HepG2 (cell line): Measurements from ENCODE around the gene CAMKV. TPM values are rescaled to one million over a fixed set of nuclear protein-coding genes. Genes with fewer than 3 reads are reported as not detected.

Source experiments
- ATAC-seq: fragments of 200-7000 bp; cut with Tn5 transposase; 3 replicates; pipeline ENCODE4 v1.9.1; 2020; ENCODE audit warnings: mild to moderate bottlenecking, moderate library complexity
- BruUV-seq: library from RNA; stranded (reverse); fragments of 400-500 nt; replicated peaks from 2 replicates; lab custom pipeline; 2021; lab: Mats Ljungman, UMichigan
- CTCF ChIA-PET: fragments of 300-600 bp; formaldehyde crosslinking; extraction: SDS; loops from one replicate; lab custom pipeline; 2021; ENCODE audit warnings: low total read pairs, inconsistent platforms, low intra/inter-chr PET ratio; lab: Yijun Ruan, JAX
- POLR2A ChIA-PET: fragments of 350-600 bp; sonication (Branson Sonifier 250); formaldehyde crosslinking; loops from one replicate; lab custom pipeline; 2020; ENCODE audit warnings: antibody characterized with exemption, inconsistent platforms; lab: Yijun Ruan, JAX
- DNase-seq: peaks from one replicate; pipeline ENCODE4 v3.0.0-alpha.2; 2015; ENCODE audit warnings: low spot score
- FAIRE-seq: peaks from 3 replicates; lab custom pipeline; 2011; peaks lifted over from hg19 to GRCh38; lab: Jason Lieb, UNC
- H2AFZ ChIP-seq: one replicate; pipeline ENCODE4 v1.6.1; 2011; ENCODE audit warnings: low read length, inconsistent platforms
- H3K27ac ChIP-seq: fragments of 300-600 bp; 3 replicates; pipeline ENCODE4 v1.8.0; 2011; ENCODE audit warnings: mixed run types, mild to moderate bottlenecking, mixed read lengths, low read length, inconsistent platforms; ENCODE audit not compliant: insufficient read depth; ENCODE audit errors: extremely low read length
- H3K27me3 ChIP-seq, 2 experiments: fragments of 200-600 bp in 1 of 2; 2 replicates in 1 of 2; 3 replicates in 1 of 2; pipeline versions ENCODE4 v1.6.0 to v1.8.0; 2011; ENCODE audit warnings: low read length in 2 of 2, mild to moderate bottlenecking in 2 of 2, moderate library complexity in 2 of 2, inconsistent platforms in 1 of 2; ENCODE audit not compliant: insufficient read depth in 2 of 2, control insufficient read depth in 1 of 2
- H3K36me3 ChIP-seq, 2 experiments: fragments of 200-600 bp in 1 of 2; replicated peaks in 1 of 2; 2 replicates in 1 of 2; 3 replicates in 1 of 2; pipeline versions ENCODE4 v1.5.1 to v1.8.0; 2011; ENCODE audit warnings: low read length in 2 of 2, inconsistent platforms in 1 of 2; ENCODE audit not compliant: insufficient read depth in 2 of 2, control insufficient read depth in 1 of 2
- H3K4me1 ChIP-seq: 2 replicates; pipeline ENCODE4 v1.5.1; 2012; ENCODE audit warnings: low read length, inconsistent platforms; ENCODE audit not compliant: insufficient read depth
- H3K4me2 ChIP-seq: 2 replicates; pipeline ENCODE4 v1.6.0; 2011; ENCODE audit warnings: low read depth, low read length, inconsistent platforms
- H3K4me3 ChIP-seq, 3 experiments: fragments of 200-600 bp in 1 of 3; sonication (generic), shearing (Covaris generic) in 1 of 3; replicated peaks in 1 of 3; 2 replicates each; pipeline ENCODE4 v1.5.1; 2011 to 2016; ENCODE audit warnings: low read length in 3 of 3, inconsistent platforms in 2 of 3, low read depth in 2 of 3, mild to moderate bottlenecking in 2 of 3, control low read depth in 1 of 3, mixed read lengths in 1 of 3; ENCODE audit not compliant: insufficient read depth in 1 of 3
- H3K79me2 ChIP-seq: one replicate; pipeline ENCODE4 v1.6.1; 2011; ENCODE audit warnings: low read length, inconsistent platforms; ENCODE audit not compliant: insufficient read depth
- H3K9ac ChIP-seq: 2 replicates; pipeline ENCODE4 v1.6.0; 2011; ENCODE audit warnings: mild to moderate bottlenecking, low read depth, low read length, inconsistent platforms; ENCODE audit not compliant: insufficient read depth
- H3K9me3 ChIP-seq: 2 replicates; pipeline ENCODE4 v1.5.1; 2012; ENCODE audit warnings: mild to moderate bottlenecking, low read length
- H4K20me1 ChIP-seq: 2 replicates; pipeline ENCODE4 v1.6.0; 2011; ENCODE audit warnings: inconsistent platforms, mild to moderate bottlenecking, low read length, moderate library complexity; ENCODE audit not compliant: insufficient read depth
- FOXA1 ChIP-seq, 2 experiments: fragments of 450-650 bp in 1 of 2; sonication (generic) in 1 of 2; formaldehyde crosslinking in 1 of 2; IDR thresholded peaks; 2 replicates each; pipeline versions ENCODE4 v1.4.0 to v1.6.1; 2016 to 2020; ENCODE audit warnings: missing genetic modification reagents in 1 of 2
- FOXA3 ChIP-seq: IDR thresholded peaks from 2 replicates; pipeline ENCODE4 v1.6.1; 2016; ENCODE audit warnings: missing genetic modification reagents, missing compliant biosample characterization
- MYC ChIP-seq: sonication (generic); formaldehyde crosslinking; IDR thresholded peaks from 2 replicates; pipeline ENCODE4 v1.9.0; 2021; ENCODE audit warnings: missing genetic modification reagents, borderline replicate concordance
- ZKSCAN1 ChIP-seq: fragments of 150-350 bp; IDR thresholded peaks from 2 replicates; pipeline ENCODE4 v1.6.1; 2014; ENCODE audit warnings: low read length
- ZMYM3 ChIP-seq: sonication (generic); formaldehyde crosslinking; IDR thresholded peaks from 2 replicates; pipeline ENCODE4 v1.5.1; 2020; ENCODE audit warnings: mild to moderate bottlenecking, missing genetic modification reagents
- ZNF256 ChIP-seq: sonication (generic); formaldehyde crosslinking; conservative IDR thresholded peaks from 2 replicates; pipeline ENCODE4 v1.4.0; 2020; ENCODE audit warnings: missing genetic modification reagents
- ZNF367 ChIP-seq: sonication (generic); formaldehyde crosslinking; IDR thresholded peaks from 2 replicates; pipeline ENCODE4 v1.4.0; 2020; ENCODE audit warnings: missing genetic modification reagents, borderline replicate concordance
- ZNF629 ChIP-seq: sonication (generic); formaldehyde crosslinking; conservative IDR thresholded peaks from 2 replicates; pipeline ENCODE4 v1.5.0; 2020; ENCODE audit warnings: missing genetic modification reagents
- ZSCAN22 ChIP-seq: sonication (generic); formaldehyde crosslinking; IDR thresholded peaks from 2 replicates; pipeline ENCODE4 v1.4.0; 2020; ENCODE audit warnings: mild to moderate bottlenecking, missing genetic modification reagents
- WGBS: methylation state at CpG from one replicate; pipeline ENCODE4 v1.1.6; 2017; ENCODE audit warnings: low lambda C conversion rate; 5-methylcytosine and 5-hydroxymethylcytosine counted together
- in situ Hi-C: cut with HindIII; loops from 2 replicates; pipeline ENCODE4 v1.10.0; 2017; ENCODE audit warnings: low pct_unique_long_range_greater_than_20kb; ENCODE audit not compliant: extremely low pct_ligation_motif_present
- intact Hi-C: fragments of 100-400 bp; cut with micrococcal nuclease; formaldehyde crosslinking; loops from one replicate; pipeline ENCODE4 v1.10.0; 2022; ENCODE audit not compliant: unreplicated experiment
- polyA plus RNA-seq, 8 experiments: library from polyadenylated mRNA; depleted of rRNA in 3 of 8; stranded (reverse) in 7 of 8; unstranded in 1 of 8; fragments of >200 nt; fragmentation: Illumina TruSeq in 4 of 8; extraction: Trizol in 4 of 8; gene quantifications; 2 replicates each; pipeline versions ENCODE4 v1.2.1 to v1.2.3, GENCODE V29; 2011 to 2016; ENCODE audit warnings: low read depth in 4 of 8, missing spikeins in 1 of 8, mixed read lengths in 1 of 8; ENCODE audit not compliant: insufficient read depth in 1 of 8
- total RNA-seq, 5 experiments: library from RNA; depleted of rRNA; stranded (reverse); fragments of >200 nt; fragmentation: Illumina TruSeq; extraction: Trizol; gene quantifications; 2 replicates each; pipeline ENCODE4 v1.2.3, GENCODE V29; 2016; ENCODE audit warnings: low read depth in 1 of 5
- TF ChIP-seq, protein P1 (sequence below): sonication (generic); formaldehyde crosslinking; IDR thresholded peaks from 2 replicates; pipeline ENCODE4 v1.4.0; 2020; ENCODE audit warnings: mild to moderate bottlenecking, missing genetic modification reagents

Gene CAMKV
- total and polyA plus RNA-seq, 2 of the 13 experiments (the other 11 are each of a cell fraction or from before 2014, with no cell fraction given), result 0.13 to 0.15 TPM

DNA sequence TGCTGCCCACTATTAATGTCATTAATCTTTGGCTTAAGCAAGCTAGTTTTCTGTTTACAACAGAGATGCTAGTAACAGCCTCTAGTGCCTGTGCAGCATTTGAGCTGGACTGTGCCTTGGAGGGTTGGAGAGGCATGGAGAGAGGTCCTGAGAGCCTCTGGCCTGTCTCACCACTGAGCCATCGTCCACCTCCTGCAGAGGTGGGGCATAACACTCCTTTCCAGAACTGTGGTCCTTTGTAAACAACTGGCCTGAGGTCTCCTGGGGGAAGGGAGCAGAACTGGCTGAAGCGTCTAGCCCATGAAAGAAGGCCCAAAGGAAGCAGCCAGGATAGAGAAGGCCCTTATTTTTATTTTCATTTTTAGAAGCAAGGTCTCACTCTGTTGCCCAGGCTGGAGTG, 10.0 kb upstream of the CAMKV start:
- no peak overlapping the region for H3K9ac ChIP-seq
- peaks cover 0 to 9% of the 10 kb centered on the region in 2 experiments; a peak in 2 of 5 replicates for H3K27me3 ChIP-seq
- WGBS, result 22% methylated on average over 1 of the region's 2 CpGs
- H3K79me2 ChIP-seq, result no peaks in the 10 kb centered on the region
- ChIA-PET CTCF (no interaction called here), POLR2A (interaction anchor here (1.2 kb wide), 1 partner anchor 35 kb away, joined by 3 read pairs; no protein-coding TSS in a partner anchor)
- no peak overlapping the region for H3K27ac ChIP-seq
- H3K9me3 ChIP-seq, result no peaks in the 10 kb centered on the region
- H3K4me3 ChIP-seq, result no peak overlapping the region
- no peak overlapping the region; the same call in 1 of the 2 replicates for H3K4me2 ChIP-seq
- in situ Hi-C loops, result no loop called here
- FAIRE-seq, result no peak
- no peaks in the 10 kb centered on the region for H3K36me3 ChIP-seq
- no TSS peak for BruUV-seq
- no peak overlapping the region for H2AFZ ChIP-seq
- TF ChIP-seq FOXA1 (IDR thresholded peaks at IDR 0.05) (no peak), FOXA1 (CRISPR knock-in tag; IDR thresholded peaks at IDR 0.05) (peak; percentile 36; the same call in 1 of the 2 replicates), MYC (no peak), ZKSCAN1 (no peak), FOXA3 (CRISPR knock-in tag) (peak; percentile 42; the same call in 1 of the 2 replicates)
- TF ChIP-seq, all 625 proteins: peak for 2
- DNase-seq (no peak), ATAC-seq (peak; percentile 12; the same call in 1 of the 3 replicates)
- peaks cover 42% of the 10 kb centered on the region for H3K4me1 ChIP-seq
- no peaks in the 10 kb centered on the region for H4K20me1 ChIP-seq
- intact Hi-C loops, result no loop called here

DNA sequence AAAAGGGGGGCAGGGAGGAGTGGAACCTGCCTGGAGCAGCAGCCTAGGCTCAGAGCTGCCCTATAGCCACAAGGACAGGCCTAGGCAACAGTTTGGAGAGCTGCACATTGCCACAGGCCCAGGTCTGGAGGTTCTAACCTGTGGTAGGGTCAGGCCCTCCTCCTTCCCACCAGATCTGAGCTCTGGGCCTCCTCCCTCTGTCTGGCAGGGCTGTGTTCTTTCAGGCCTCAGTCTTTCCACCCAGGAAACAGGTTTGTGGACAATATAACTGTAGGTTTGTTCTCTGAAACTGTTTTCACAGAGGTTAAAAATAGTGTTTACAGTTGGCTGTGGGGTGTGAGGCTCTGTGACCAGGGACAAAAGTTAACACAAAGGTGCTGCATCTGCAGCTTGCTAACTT, 9.0 kb upstream of the CAMKV start:
- ATAC-seq (no peak), FAIRE-seq (no peak), DNase-seq (no peak)
- no peaks in the 10 kb centered on the region for H4K20me1 ChIP-seq
- peaks cover 0 to 4% of the 10 kb centered on the region in 2 experiments; a peak in 2 of 5 replicates for H3K27me3 ChIP-seq
- H3K79me2 ChIP-seq, result no peaks in the 10 kb centered on the region
- peaks cover 49% of the 10 kb centered on the region for H3K4me1 ChIP-seq
- no TSS peak for BruUV-seq
- intact Hi-C loops (no loop called here), in situ Hi-C loops (no loop called here)
- no peak for TF ChIP-seq ZNF367 (CRISPR knock-in tag)
- TF ChIP-seq ZNF629, result peak; percentile 73
- 0 out of 2 replicates have a peak, but pooled peaks have one; percentile 16 for TF ChIP-seq ZMYM3 (CRISPR knock-in tag)
- TF ChIP-seq, protein P1, sequence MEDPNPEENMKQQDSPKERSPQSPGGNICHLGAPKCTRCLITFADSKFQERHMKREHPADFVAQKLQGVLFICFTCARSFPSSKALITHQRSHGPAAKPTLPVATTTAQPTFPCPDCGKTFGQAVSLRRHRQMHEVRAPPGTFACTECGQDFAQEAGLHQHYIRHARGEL (CRISPR knock-in tag), result 0 out of 2 replicates have a peak, but pooled peaks have one; percentile 28
- TF ChIP-seq ZNF256, result no peak
- TF ChIP-seq ZSCAN22, result peak; percentile 95
- H3K27ac ChIP-seq, result no peak overlapping the region
- H3K4me2 ChIP-seq, result peak overlapping the region; percentile 12; the same call in 1 of the 2 replicates
- POLR2A ChIA-PET, result no interaction called here
- H3K9me3 ChIP-seq, result no peaks in the 10 kb centered on the region
- CTCF ChIA-PET, result no interaction called here
- H3K4me3 ChIP-seq, result no peak overlapping the region
- H3K36me3 ChIP-seq, result no peaks in the 10 kb centered on the region
- H2AFZ ChIP-seq, result no peak overlapping the region
- no peak overlapping the region for H3K9ac ChIP-seq
